ENCODE measurements around the gene TIGIT. TPM values are rescaled to one million over a fixed set of nuclear protein-coding genes. Genes with fewer than 3 reads are reported as not detected.
"Not testable (repeated sequence)": the region's sequence is repeated elsewhere in the genome, so short reads cannot be mapped to it uniquely, and the experiment has no call there.

The TIGIT gene
- under 1 TPM in 6 of 12 donors, not detected in 6; 0.05 to 0.41 (median 0.21) TPM for polyA plus RNA-seq (ENCODE audit: insufficient read length in 12 of 12)
- long read RNA-seq, donor 1: 0 reads
- long read RNA-seq, donor 2: 0 reads
- long read RNA-seq, donor 3: 0 reads
- long read RNA-seq, donor 4, partial matches to known transcripts: 6 of 6 reads
- long read RNA-seq, donor 4, other reads (novel, unspliced or antisense): 0 of 6 reads
- long read RNA-seq, donor 5: 0 reads
- long read RNA-seq, donor 6: 0 reads
- long read RNA-seq, donor 7: 0 reads
- long read RNA-seq, donor 8: 0 reads
- long read RNA-seq, donor 9: 0 reads
- long read RNA-seq, donor 10: 0 reads
- long read RNA-seq, donor 11: 0 reads

GRCh38 chr3:114293838-114294535 lies at the start of gene TIGIT:
Gene TIGIT (plus strand): TSS chr3:114294028. CDS start chr3:114294062, 34 bp downstream.
- DNase-seq: no peak

DNA sequence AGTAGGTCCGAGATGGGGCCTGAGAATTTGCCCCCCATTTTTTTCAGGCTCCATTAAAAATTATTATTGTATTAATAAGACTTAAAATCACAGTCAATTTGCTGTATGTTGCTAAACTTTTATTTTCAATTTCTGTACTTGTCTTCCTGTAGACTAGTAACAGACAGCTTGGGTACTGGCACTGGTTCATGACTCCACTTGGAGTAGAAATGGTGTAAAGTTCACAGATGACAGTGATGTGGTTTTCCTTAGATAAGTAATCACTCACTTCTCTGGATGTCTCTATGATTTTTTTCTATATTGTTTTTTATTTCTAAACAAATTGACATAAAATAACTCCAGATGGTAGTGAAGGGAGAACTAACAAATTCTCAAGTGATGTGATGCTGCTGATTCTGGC lies 40.9 kb upstream of the TIGIT start:
- DNase-seq: no peak

DNA sequence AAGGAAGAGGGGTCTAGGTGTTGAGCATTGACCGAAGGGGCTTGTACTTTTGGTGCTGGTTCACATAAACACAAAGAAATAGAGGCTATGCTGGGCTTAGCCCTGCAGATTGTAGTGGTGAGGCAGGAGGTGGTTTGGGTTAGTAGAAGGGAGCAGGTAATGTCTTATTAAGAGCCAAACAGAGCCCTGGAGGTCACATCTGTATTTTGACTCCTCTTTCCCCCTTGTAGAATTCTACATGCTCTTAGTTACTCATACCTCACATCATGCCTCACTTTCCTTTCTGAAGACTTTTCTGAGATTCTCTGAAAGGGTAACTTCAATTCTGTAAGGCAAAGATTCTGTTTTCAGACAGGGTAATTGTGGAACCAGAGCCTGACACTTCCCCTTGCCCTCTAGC lies 40.3 kb upstream of the TIGIT start:
- DNase-seq: no peak

- no peak for DNase-seq
These were observed 34.3 kb upstream of the TIGIT start for GRCh38 chr3:114259566-114259965.

- DNase-seq: no peak
These were observed 33.7 kb upstream of the TIGIT start for GRCh38 chr3:114260152-114260551.

GRCh38 chr3:114270019-114270418 lies 23.8 kb upstream of the TIGIT start:
- DNase-seq: no peak

- no peak for DNase-seq
These were observed 21.6 kb upstream of the TIGIT start for GRCh38 chr3:114272271-114272670.

- DNase-seq: no peak
These were observed 18.9 kb upstream of the TIGIT start for GRCh38 chr3:114274929-114275328.

DNA sequence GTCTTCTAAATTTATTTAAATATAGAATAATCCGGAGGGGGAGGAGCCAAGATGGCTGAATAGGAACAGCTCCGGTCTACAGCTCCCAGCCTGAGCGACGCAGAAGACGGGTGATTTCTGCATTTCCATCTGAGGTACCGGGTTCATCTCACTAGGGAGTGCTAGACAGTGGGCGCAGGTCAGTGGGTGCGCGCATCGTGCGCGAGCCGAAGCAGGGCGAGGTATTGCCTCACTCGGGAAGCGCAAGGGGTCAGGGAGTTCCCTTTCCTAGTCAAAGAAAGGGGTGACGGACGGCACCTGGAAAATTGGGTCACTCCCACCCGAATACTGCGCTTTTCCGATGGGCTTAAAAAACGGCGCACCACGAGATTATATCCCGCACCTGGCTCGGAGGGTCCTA lies 17.0 kb upstream of the TIGIT start:
- not testable (repeated sequence) for DNase-seq

GRCh38 chr3:114284644-114285043 lies 9.2 kb upstream of the TIGIT start:
- DNase-seq: no peak

- no peak for DNase-seq
These were observed 8.1 kb upstream of the TIGIT start for GRCh38 chr3:114285648-114286230.

- DNase-seq: no peak
These were observed 7.6 kb upstream of the TIGIT start for GRCh38 chr3:114286266-114286665.

DNA sequence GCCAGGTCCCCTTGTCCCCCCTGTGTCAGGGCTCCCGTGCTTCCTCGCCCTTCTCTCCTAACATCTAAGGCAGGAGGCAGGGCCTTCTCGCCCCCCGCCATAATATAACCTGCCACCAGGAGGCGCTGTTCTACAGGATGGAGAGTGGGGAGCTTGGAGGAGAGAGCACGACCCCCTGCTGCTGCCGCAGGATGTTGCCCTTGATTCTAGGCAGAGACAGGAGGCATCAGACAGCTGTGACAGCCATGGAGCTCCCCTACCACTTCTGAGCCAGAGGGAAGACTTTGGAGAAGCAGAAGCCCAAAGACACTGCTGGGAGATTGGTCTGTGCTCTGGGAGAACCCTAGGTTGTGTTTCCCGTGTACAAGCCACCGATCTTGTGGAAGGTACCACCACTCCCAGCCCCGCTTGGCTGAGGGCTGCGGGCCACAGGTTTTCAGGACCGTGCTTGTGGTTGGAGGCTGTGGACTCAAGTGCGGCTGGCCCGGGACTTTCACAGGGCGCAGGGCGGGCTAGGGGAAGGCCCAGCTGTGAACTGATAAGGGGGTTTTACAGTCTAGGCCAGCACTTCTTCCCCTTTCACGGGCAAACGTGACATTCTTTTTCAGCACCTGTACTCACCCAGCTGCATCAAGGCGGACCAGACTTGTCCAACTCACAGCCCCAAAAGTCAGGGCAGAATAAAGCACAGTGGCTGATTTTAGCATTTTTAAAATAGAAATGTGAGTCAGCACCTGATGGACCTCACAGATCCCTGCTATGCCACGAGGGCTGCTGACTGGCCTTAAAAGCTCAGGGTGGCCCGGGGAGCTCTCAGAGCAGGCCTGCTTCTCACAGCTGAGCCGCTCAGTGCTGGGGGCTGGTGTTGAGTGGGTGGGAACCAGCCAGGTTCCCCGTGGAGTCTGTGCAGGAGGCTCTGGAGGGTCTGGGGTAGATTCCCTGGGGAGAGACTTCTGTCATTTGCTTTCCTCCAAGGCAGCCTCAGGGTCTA lies 2.6 kb upstream of the TIGIT start:
- peak; percentile 6 for DNase-seq

DNA sequence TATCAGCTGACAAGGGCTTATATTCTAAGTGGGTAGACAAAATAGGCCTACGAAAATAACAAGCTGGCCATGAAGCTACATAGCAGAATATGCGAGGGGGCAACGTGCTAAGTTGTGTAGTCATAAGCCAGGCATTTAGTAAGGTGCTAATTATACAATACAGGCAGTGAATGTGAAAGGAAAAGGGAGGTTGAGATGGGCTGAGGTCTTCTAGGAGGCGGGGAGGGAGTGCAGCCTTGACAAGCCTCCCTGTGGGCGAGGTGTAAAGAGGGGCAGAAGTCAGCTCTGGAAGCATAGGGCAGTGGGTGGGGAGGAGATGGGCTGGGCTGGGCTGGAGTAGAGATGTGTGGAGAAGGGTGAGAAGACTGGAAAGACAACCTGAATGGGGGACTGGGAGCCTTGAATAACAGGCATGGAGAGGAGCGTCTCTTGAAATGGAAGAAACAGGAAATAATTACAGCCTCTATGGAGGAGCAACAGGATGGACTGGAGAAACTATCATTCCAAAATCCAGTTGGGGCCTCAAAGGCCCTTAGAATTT lies 1.2 kb downstream of the TIGIT start:
- no peak for DNase-seq

GRCh38 chr3:114295946-114296345 lies 2.1 kb downstream of the TIGIT start:
- DNase-seq: no peak

GRCh38 chr3:114299421-114299820 lies 5.6 kb downstream of the TIGIT start:
- DNase-seq: no peak

- DNase-seq: no peak
These were observed 6.3 kb downstream of the TIGIT start for GRCh38 chr3:114299941-114300624.

- DNase-seq: no peak
These were observed 13.5 kb downstream of the TIGIT start for GRCh38 chr3:114307222-114307830.

- no peak for DNase-seq
These were observed 14.0 kb downstream of the TIGIT start for GRCh38 chr3:114307832-114308231.

GRCh38 chr3:114308377-114308776 lies 14.5 kb downstream of the TIGIT start:
- DNase-seq: no peak

All from muscle of arm (tissue), 14 donors.